Stimulated activated CD4-positive, alpha-beta T cell treated with anti-CD3 and anti-CD28 coated beads, Interleukin-4, amount 100 ng/mL, for 1 hour (primary cell): ENCODE results near the gene FAAH.

Experiments
- DNase-seq: peaks from one replicate; pipeline ENCODE4 v3.0.0-alpha.2; 2020

FAAH gene

DNA sequence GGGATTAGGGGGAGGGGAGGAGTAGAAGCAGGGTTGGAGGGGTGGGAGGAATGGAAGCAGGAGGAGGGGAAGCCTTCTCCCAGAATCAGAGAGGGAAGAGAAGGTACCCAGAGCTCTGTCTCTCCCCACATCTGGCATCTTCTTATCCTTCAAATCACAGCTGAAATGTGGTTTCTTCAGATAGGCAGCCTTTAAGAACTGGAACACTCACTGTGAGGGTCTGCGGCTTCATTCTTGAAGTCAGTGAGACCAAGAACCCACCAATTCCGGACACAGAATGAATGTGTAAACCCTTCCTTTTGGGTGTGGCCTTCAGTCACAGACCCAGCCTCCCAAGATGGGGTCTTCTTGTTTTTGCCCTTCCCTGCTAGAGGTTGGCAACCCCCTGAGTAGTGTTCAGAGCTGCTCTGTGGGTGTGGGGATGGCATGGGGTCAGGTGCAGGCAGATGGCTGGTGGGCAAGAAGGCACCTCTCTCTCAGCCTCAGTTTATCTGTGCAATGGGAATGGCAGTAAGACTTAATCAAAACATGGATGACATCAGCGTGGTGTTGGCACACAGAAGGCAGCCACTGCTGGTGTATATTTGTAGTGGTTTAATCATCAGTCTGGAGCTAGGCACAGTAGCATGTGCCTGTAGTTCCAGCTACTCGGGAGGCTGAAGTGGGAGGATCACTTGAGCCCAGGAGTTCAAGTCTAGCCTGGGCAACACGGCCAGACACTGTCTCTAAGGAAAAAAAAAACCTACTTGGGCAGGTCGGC lies 7.2 kb downstream of the FAAH start:
- no peak for DNase-seq

- DNase-seq: no peak
These were observed 8.0 kb downstream of the FAAH start for GRCh38 chr1:46401964-46402626.

- DNase-seq: no peak
These were observed 9.8 kb downstream of the FAAH start for GRCh38 chr1:46403916-46404315.

DNA sequence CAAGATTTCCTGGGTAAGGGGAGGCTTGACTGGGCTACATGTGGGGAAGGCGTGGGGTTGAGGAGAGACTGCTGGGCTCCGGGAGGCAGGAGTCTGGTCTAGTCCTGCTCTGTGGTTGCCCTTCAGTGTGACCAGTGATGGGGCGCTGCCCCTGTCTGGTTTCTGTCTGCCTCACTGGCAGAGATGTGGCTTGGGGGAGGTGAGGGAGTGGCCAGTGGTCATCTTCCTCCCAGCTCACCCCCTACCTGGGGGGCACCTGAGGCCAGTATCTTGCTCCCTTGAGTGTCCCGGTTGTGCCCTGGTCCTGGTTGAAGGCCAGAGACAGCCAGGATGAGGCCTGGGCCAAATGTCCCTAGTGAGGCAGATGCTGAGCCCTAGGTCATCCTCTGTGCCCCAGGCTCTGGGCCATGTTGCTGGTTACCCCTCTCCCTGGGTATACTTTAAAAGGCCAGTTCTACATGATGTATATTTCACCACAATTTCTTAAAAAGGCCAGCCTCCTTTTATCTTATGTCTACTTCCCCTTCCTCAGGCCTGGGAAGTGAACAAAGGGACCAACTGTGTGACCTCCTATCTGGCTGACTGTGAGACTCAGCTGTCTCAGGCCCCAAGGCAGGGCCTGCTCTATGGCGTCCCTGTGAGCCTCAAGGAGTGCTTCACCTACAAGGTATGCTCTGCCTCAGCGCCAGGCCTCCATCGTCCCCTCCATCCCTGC lies 10.5 kb downstream of the FAAH start:
- no peak for DNase-seq

DNA sequence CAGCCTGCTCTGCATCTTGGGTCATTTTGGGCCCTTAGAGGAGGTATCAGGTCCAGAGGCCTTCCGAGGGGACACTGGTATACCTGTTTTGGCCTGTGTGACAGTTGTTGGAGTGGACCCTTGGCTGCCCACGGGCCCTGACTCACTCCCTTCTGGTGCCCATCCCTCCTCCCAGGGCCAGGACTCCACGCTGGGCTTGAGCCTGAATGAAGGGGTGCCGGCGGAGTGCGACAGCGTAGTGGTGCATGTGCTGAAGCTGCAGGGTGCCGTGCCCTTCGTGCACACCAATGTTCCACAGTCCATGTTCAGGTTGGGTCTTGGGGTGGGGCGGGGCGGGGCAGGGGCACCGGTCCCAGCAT lies 11.1 kb downstream of the FAAH start:
- DNase-seq: no peak

DNA sequence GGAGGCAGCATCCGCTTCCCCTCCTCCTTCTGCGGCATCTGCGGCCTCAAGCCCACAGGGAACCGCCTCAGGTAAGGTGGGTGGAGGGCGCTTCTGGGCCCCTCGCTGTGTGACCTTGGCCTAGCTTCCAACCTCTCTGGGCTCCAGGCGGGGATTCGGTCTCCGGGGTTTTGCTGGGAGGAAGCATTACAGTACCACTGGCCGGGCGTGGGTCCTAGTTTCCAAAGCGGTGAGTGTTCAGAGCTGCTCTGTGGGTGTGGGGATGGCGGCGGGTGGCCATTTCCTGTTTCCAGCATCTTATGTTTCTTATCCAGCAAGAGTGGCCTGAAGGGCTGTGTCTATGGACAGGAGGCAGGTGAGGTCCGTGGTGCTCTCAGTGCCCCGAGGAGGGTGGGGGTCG lies 11.6 kb downstream of the FAAH start:
- no peak for DNase-seq

GRCh38 chr1:46406881-46407608 lies 12.9 kb downstream of the FAAH start:
- no peak for DNase-seq

- no peak for DNase-seq
These were observed 13.5 kb downstream of the FAAH start for GRCh38 chr1:46407636-46408035.

- DNase-seq: no peak
These were observed 14.4 kb downstream of the FAAH start for GRCh38 chr1:46408356-46409062.

- DNase-seq: no peak
These were observed 14.9 kb downstream of the FAAH start for GRCh38 chr1:46409063-46409372.

- DNase-seq: no peak
These were observed 16.3 kb downstream of the FAAH start for GRCh38 chr1:46410156-46411009.

GRCh38 chr1:46411010-46411405 lies 16.9 kb downstream of the FAAH start:
- DNase-seq: no peak

GRCh38 chr1:46411601-46412341 lies 17.7 kb downstream of the FAAH start:
- DNase-seq: no peak

- DNase-seq: no peak
These were observed 18.9 kb downstream of the FAAH start for GRCh38 chr1:46412893-46413595.

- DNase-seq: no peak
These were observed 19.5 kb downstream of the FAAH start for GRCh38 chr1:46413596-46413985.

- DNase-seq: no peak
These were observed 21.4 kb downstream of the FAAH start for GRCh38 chr1:46415514-46415913.

DNA sequence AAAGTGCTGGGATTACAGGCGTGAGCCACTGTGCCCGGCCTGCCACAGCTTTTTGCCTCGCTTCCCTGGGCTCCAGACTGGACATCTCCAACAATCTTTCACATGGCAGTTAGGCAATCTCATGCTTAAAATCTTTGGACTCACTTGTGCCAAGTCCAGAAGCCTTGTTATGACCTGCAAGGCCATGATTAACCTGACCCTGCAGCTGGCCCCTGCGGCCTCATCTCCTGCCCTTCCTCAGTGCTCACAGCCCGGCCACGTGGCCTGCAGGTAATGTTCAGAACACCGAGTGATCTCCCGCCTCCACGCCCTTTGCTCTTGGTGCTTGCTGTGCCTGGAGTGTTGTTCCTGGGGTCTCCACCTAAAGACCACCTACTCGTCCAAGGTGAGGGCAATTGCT lies 24.9 kb downstream of the FAAH start:
- DNase-seq: no peak

- no peak for DNase-seq
These were observed 26.4 kb downstream of the FAAH start for GRCh38 chr1:46420533-46420915.

GRCh38 chr1:46421739-46422138 lies 27.6 kb downstream of the FAAH start:
- no peak for DNase-seq

GRCh38 chr1:46422261-46422871 lies 28.2 kb downstream of the FAAH start:
- no peak for DNase-seq
